ENCODE measurements around the gene RASGRF2.

GRCh38 chr5:81219389-81219788 is 259.2 kb downstream of the RASGRF2 start:
- no peak for TF ChIP-seq CTCF (IDR thresholded peaks at IDR 0.05)
- no peak for TF ChIP-seq EP300 (IDR thresholded peaks at IDR 0.05)
- TF ChIP-seq RAD21 (conservative IDR thresholded peaks at IDR 0.05 in 1 of 2, IDR thresholded peaks at IDR 0.05 in 1 of 2): no peak
- TF ChIP-seq KDM1A (IDR thresholded peaks at IDR 0.05; ENCODE audit: low read depth): no peak
- TF ChIP-seq SMC3 (IDR thresholded peaks at IDR 0.05): no peak
- no peak for TF ChIP-seq JUNB (IDR thresholded peaks at IDR 0.05)
- no peak for TF ChIP-seq PBX3 (IDR thresholded peaks at IDR 0.05)
- TF ChIP-seq ZNF302 (CRISPR knock-in tag; IDR thresholded peaks at IDR 0.05): no peak
- no peak for TF ChIP-seq POLR2A (IDR thresholded peaks at IDR 0.05; ENCODE audit: low read length)

Measured in A549 (cell line).